K562 (cell line): ENCODE data around the gene MB21D2. TPM values are rescaled to one million over a fixed set of nuclear protein-coding genes. Genes with fewer than 3 reads are reported as not detected.

Source experiments
- EZH2 ChIP-seq: IDR thresholded peaks from 2 replicates; pipeline ENCODE4 v1.6.1; 2012; ENCODE audit warnings: low read depth, mild to moderate bottlenecking, inconsistent platforms, low read length, borderline replicate concordance
- HES1 ChIP-seq: fragments of 450-650 bp; IDR thresholded peaks from 2 replicates; pipeline ENCODE4 v1.6.1; 2016; ENCODE audit warnings: low read depth, mild to moderate bottlenecking, moderate library complexity
- HMGN3 ChIP-seq: IDR thresholded peaks from 2 replicates; pipeline ENCODE4 v1.6.1; 2011; ENCODE audit warnings: borderline replicate concordance, low read depth, mild to moderate bottlenecking, mixed read lengths, low read length; ENCODE audit not compliant: insufficient read length; ENCODE audit errors: extremely low read depth
- MED1 ChIP-seq: sonication (generic); formaldehyde crosslinking; IDR thresholded peaks from 2 replicates; pipeline ENCODE4 v1.8.1; 2023; ENCODE audit warnings: missing genetic modification reagents, borderline replicate concordance
- TAF1 ChIP-seq: IDR thresholded peaks from 2 replicates; pipeline ENCODE4 v1.6.1; 2011; ENCODE audit warnings: mild to moderate bottlenecking, low read length, moderate library complexity; ENCODE audit not compliant: insufficient read depth, control insufficient read depth, severe bottlenecking; ENCODE audit errors: extremely low read depth
- ZBTB11 ChIP-seq, 3 experiments: fragments of 200-800 bp in 1 of 3; fragments of 250-450 bp in 1 of 3; fragments of 450-650 bp in 1 of 3; sonication (Bioruptor Pico) in 1 of 3; sonication (Bioruptor generic) in 1 of 3; formaldehyde crosslinking in 1 of 3; IDR thresholded peaks; 2 replicates each; pipeline versions ENCODE4 v1.6.1 to v1.8.0; 2016 to 2022; ENCODE audit warnings: mild to moderate bottlenecking in 2 of 3, missing genetic modification characterization in 2 of 3, missing compliant biosample characterization in 1 of 3, moderate library complexity in 1 of 3
- ZBTB26 ChIP-seq: fragments of 450-650 bp; formaldehyde crosslinking; IDR thresholded peaks from 2 replicates; pipeline ENCODE4 v1.4.0; 2022; ENCODE audit warnings: missing genetic modification characterization
- ZNF174 ChIP-seq: fragments of 250-450 bp; sonication (Bioruptor Pico); IDR thresholded peaks from 2 replicates; pipeline ENCODE4 v1.4.0; 2020; ENCODE audit warnings: mild to moderate bottlenecking
- ZNF431 ChIP-seq: sonication (generic); formaldehyde crosslinking; IDR thresholded peaks from 2 replicates; pipeline ENCODE4 v1.8.0; 2022; ENCODE audit warnings: mild to moderate bottlenecking, missing genetic modification reagents
- ZNF436 ChIP-seq: fragments of 250-450, 450-650 bp; sonication (Bioruptor Pico); formaldehyde crosslinking; IDR thresholded peaks from 2 replicates; pipeline ENCODE4 v1.7.0; 2020; ENCODE audit warnings: mild to moderate bottlenecking
- polyA plus RNA-seq, 8 experiments: library from polyadenylated mRNA; depleted of rRNA in 4 of 8; stranded (reverse) in 5 of 8; unstranded in 3 of 8; fragments of >200 nt; fragmentation: Nextera tagmentation in 2 of 8; fragmentation: Illumina TruSeq in 1 of 8; extraction: Ambion mirVana in 2 of 8; extraction: Trizol in 1 of 8; gene quantifications; 2 replicates each; pipeline versions ENCODE4 v1.2.1 to v1.2.3, GENCODE V29; 2011 to 2014; ENCODE audit warnings: inconsistent platforms in 1 of 8, missing spikeins in 1 of 8
- total RNA-seq, 7 experiments: library from RNA; depleted of rRNA in 6 of 7; stranded (reverse); fragments of >200 nt in 6 of 7; fragmentation: Illumina TruSeq in 2 of 7; extraction: Trizol in 2 of 7; gene quantifications; 2 replicates each; pipeline versions ENCODE4 v1.2.1 to v1.2.3, GENCODE V29; 2011 to 2021; ENCODE audit warnings: low replicate concordance in 1 of 7
- TF ChIP-seq, protein P1 (sequence below): fragments of 250-450 bp; sonication (Bioruptor Pico); IDR thresholded peaks from 2 replicates; pipeline ENCODE4 v1.5.0; 2021; ENCODE audit warnings: mild to moderate bottlenecking, moderate library complexity

The MB21D2 gene
- total and polyA plus RNA-seq, 9 of the 15 experiments (the other 6 are each of a cell fraction or from before 2014, with no cell fraction given), result 0.01 TPM; not detected in 8

- TF ChIP-seq, protein P1, sequence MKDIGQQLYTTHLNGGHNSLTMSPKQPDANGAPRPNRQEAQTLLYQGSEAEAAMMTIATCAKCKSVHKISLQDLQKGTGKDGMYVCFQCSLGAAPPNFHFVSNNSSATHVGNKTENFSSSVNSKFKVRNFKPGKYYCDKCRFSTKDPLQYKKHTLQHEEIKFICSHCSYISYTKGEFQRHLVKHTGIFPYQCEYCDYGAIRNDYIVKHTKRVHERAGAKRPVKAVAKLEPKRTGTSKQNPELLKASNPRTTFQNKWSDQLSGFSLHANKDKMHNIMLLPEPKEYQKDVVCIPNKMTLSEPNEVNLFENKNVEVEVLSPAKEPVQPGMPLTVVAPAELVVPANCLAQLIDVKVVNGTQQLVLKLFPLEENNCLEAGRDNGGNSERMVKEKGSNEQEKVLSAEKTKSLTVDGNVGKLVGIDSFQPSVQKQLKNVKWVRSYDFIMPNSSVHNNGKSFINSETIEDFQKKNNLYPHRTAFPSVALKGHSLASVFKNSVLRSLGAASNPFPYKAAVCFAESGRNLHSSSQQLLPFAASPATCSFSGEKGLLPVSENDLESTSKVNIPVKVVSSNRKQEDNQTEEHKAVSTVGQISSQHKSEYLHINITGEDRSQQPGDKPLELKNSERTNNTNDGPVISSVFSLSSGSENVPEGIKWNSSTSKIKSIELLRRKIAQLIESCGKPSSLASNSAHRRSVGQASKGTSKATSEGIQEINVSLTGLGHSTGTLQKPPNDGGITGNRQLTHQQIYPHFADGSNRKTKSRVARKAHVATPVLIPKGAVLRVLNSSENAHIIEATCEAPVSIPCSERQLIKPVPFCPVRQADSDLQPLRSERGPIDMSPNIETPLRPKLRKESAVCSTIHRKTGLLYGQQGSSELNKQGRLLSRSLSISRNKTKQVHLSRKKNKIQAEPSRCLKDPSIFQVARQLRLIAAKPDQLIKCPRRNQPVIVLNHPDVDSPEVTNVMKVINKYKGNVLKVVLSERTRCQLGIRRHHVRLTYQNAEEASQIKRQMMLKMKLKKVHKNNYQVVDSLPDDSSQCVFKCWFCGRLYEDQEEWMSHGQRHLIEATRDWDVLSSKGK (CRISPR knock-in tag), result no peak
- TF ChIP-seq ZBTB11 (CRISPR knock-in tag; IDR thresholded peaks at IDR 0.05) (no peak), ZNF431 (CRISPR knock-in tag) (no peak), ZNF174 (no peak), HMGN3 (no peak), MED1 (no peak), EZH2 (no peak), ZNF436 (CRISPR knock-in tag) (no peak), HES1 (no peak), ZBTB26 (CRISPR knock-in tag) (no peak), TAF1 (no peak)
Observed at GRCh38 chr3:192919901-192920300, 2.2 kb upstream of the MB21D2 start (continued).
